HUES64 (cell line): Measurements from ENCODE around the gene ERV3-1.

Source experiments
- H3K27ac ChIP-seq: 2 replicates; pipeline ENCODE4 v1.7.0; 2013; ENCODE audit warnings: low read depth, low read length, inconsistent platforms
- H3K27me3 ChIP-seq: 2 replicates; pipeline ENCODE4 v1.6.1; 2013; ENCODE audit warnings: mild to moderate bottlenecking, low read length; ENCODE audit not compliant: insufficient read depth
- H3K36me3 ChIP-seq: 2 replicates; pipeline ENCODE4 v1.6.1; 2013; ENCODE audit warnings: mild to moderate bottlenecking, low read length; ENCODE audit not compliant: insufficient read depth
- H3K4me1 ChIP-seq: 2 replicates; pipeline ENCODE4 v1.6.1; 2013; ENCODE audit warnings: mild to moderate bottlenecking, low read length, moderate library complexity; ENCODE audit not compliant: insufficient read depth
- H3K4me3 ChIP-seq: 2 replicates; pipeline ENCODE4 v1.5.1; 2013; ENCODE audit warnings: mild to moderate bottlenecking, low read length, moderate library complexity
- H3K9ac ChIP-seq: 2 replicates; pipeline ENCODE4 v1.6.1; 2013; ENCODE audit warnings: mild to moderate bottlenecking, low read depth, low read length
- H3K9me3 ChIP-seq: 2 replicates; pipeline ENCODE4 v1.6.1; 2013; ENCODE audit warnings: low read depth, low read length; ENCODE audit not compliant: insufficient read depth
- WGBS: fragments of 150-250, 120-280 bp; methylation state at CpG from one replicate; pipeline ENCODE4 v1.1.7; 2013; ENCODE audit warnings: missing lambda C conversion rate; 5-methylcytosine and 5-hydroxymethylcytosine counted together

Gene ERV3-1

DNA sequence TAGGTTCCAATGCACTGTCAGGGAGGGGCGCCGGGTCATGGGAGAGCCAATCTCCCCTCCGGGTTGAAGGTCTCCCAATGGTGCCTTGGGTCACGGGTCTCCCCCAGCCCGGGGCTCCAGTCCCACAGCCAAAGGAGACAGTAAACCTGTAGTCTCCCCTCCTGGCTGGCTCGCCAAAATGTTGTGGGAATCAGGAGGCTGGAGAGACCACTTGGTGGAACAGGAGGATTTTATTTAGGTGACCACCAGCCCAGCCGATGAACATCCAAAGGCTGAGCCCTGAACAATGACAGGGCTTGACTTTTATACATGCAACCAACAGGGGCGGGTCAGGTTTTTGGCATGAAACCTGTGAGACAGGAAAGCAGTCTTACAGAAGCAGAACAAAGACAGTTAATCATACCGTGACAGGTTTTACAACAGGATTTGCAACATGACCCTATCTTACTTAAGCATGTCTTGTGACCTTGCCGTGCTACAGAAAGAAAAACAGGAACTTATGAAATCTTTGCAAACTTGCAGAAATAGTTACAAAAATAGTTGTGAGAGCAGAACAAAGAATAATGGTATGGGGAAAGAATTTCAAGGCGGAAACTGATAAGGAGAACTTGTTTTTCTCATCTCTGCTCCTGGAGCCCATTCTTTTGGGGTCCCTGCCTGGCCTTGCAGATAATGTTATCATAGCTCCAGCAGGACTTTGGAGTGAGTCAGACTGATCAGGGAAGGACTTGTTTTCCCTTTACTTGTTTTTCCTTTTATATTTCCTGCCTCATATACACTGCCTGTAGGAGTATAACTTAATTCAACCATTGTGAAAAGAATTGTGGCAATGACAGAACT lies 7.1 kb downstream of the ERV3-1 start:
- Histone ChIP-seq H3K27me3 (no peaks in the 10 kb centered on the region), H3K36me3 (peaks cover 31% of the 10 kb centered on the region), H3K27ac (no peak overlapping the region), H3K4me3 (no peak overlapping the region), H3K4me1 (peaks cover 3% of the 10 kb centered on the region; the same call in 1 of the 2 replicates), H3K9me3 (peaks cover 40% of the 10 kb centered on the region), H3K9ac (no peak overlapping the region)
- WGBS, result 88% methylated on average over 11 of the region's 11 CpGs

DNA sequence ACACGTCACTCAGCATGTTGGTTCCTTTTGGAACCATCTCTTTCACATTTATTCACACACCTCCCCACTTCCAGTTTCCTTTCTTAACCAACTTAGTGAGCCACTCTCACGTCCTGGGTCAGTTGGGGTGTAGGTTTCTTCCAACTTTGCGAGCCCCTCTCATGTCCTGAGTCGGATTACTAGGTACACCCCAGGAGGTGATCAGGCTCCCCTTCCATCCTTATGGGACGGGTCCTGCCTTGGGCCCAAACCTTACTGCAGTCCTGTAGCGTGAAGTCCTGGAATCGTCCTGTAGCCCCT lies 7.7 kb downstream of the ERV3-1 start:
- Histone ChIP-seq H3K36me3 (peaks cover 30% of the 10 kb centered on the region), H3K27me3 (no peaks in the 10 kb centered on the region), H3K4me3 (no peak overlapping the region), H3K27ac (no peak overlapping the region; the same call in 1 of the 2 replicates), H3K9ac (no peak overlapping the region), H3K4me1 (peaks cover 3% of the 10 kb centered on the region; the same call in 1 of the 2 replicates), H3K9me3 (peaks cover 41% of the 10 kb centered on the region)
- 95% methylated on average over 7 of the region's 7 CpGs for WGBS

DNA sequence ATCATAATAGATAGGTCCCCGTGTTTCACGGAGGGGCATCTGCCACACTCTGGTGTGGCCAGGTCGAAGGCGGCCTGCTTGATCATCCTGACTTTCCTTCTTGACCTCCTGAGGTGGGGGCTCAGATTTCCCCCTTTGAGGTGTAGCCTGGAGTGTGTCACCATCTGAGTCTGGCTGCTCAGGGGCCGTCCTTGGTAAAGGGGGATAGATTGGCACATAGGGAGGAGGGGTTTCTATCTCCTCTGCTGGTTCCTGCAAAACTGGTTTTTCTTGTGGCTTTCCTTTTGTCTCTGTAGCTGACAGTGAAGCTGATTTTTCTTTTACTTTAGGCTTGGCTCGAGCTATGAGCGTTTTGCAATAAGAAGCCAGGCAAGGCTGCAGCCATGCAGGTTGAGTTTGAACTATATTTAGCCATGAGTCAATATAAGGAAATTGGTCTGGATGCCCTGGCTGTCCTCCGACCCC lies 8.5 kb downstream of the ERV3-1 start:
- Histone ChIP-seq H3K27ac (peak overlapping the region; percentile 43; the same call in 1 of the 2 replicates), H3K9ac (no peak overlapping the region), H3K4me1 (peaks cover 3% of the 10 kb centered on the region; the same call in 1 of the 2 replicates), H3K36me3 (peaks cover 32% of the 10 kb centered on the region), H3K4me3 (no peak overlapping the region; the same call in 1 of the 2 replicates), H3K9me3 (peaks cover 46% of the 10 kb centered on the region), H3K27me3 (no peaks in the 10 kb centered on the region)
- 83% methylated on average over 8 of the region's 8 CpGs for WGBS

DNA sequence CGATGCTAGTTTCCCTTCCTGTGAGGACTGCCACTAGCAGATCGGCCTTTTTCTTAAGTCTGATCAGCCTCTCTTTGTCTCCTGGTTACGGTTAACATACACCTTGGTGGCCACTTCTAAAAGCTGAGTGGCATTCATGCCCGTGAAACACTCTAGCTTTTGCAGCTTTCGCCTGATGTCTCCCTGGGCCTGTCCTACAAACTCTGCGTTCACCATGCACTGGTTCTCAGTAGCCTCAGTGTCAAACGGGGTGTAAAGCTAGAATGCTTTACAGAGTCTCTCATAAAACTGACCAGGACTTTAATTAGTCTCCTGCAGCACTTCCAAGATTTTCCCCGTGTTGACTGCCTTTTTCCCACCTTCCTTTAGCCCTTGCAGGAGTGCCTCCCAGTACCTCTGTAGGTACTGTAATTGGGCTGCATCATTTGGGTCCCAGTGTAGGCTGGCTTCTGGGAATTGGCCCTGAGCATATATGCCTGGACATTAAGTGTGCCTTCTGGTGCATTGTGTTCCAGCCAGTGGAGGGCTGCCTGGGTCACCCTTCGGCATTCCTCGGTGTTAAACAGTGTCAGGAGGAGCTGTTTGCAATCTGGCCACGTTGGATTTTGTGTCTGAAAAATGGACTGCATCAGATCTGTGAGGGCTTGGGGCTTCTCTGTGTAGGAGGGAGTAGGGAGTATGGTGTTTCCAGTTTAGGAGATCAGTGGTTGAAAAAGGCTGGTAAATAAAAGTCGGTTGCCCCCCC lies 9.2 kb downstream of the ERV3-1 start:
- peaks cover 52% of the 10 kb centered on the region for H3K9me3 ChIP-seq
- H3K36me3 ChIP-seq, result peaks cover 33% of the 10 kb centered on the region
- no peak overlapping the region for H3K9ac ChIP-seq
- no peaks in the 10 kb centered on the region for H3K27me3 ChIP-seq
- no peak overlapping the region for H3K4me3 ChIP-seq
- 93% methylated on average over 12 of the region's 12 CpGs for WGBS
- peaks cover 3% of the 10 kb centered on the region; the same call in 1 of the 2 replicates for H3K4me1 ChIP-seq
- H3K27ac ChIP-seq, result no peak overlapping the region

DNA sequence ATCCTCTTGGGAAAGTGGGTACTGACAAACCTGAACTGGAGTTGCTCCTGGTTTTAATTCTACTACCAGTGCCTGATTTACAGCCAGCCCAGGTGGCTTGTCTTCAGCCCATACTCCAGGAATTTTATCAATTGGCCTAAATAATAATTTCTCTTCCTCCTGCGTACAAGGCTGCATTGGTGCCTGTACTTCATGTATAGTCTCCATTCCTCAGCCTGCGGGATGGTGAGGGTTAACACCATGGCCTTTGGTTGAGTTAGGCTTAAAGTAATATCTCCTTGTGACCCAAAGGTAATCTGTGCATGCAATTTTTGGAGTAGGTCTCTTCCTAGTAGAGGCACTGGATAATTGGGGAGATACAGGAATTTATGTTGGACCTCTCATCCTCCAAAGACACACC lies 10.2 kb downstream of the ERV3-1 start:
- WGBS, result 94% methylated on average over 2 of the region's 2 CpGs
- Histone ChIP-seq H3K36me3 (peaks cover 37% of the 10 kb centered on the region), H3K4me1 (peaks cover 3% of the 10 kb centered on the region; the same call in 1 of the 2 replicates), H3K9ac (no peak overlapping the region), H3K9me3 (peaks cover 57% of the 10 kb centered on the region), H3K27ac (no peak overlapping the region), H3K4me3 (no peak overlapping the region), H3K27me3 (no peaks in the 10 kb centered on the region)

DNA sequence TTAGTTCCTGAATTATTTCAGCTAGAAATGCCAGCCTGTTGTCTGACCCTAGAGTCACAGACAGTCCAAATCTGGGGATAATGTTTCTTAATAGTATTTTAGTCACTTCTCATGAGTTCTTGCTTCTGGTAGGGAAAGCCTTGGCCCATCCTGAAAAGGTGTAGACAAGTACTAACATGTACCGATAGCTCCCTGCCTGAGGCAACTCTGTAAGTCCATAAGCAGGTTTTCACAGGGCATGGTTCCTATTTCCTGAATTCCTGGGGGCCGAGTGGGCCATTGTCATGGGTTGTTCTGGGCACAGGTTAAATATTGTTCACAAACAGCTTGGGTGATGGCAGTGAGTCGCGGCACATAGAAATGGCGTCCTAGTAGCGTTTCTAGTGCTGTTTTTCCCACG lies 12.6 kb downstream of the ERV3-1 start:
- 95% methylated on average over 7 of the region's 7 CpGs for WGBS
- peaks cover 56% of the 10 kb centered on the region for H3K9me3 ChIP-seq
- H3K9ac ChIP-seq, result no peak overlapping the region
- no peaks in the 10 kb centered on the region for H3K27me3 ChIP-seq
- H3K4me3 ChIP-seq, result no peak overlapping the region
- peaks cover 3% of the 10 kb centered on the region; the same call in 1 of the 2 replicates for H3K4me1 ChIP-seq
- peaks cover 43% of the 10 kb centered on the region for H3K36me3 ChIP-seq
- no peak overlapping the region for H3K27ac ChIP-seq

DNA sequence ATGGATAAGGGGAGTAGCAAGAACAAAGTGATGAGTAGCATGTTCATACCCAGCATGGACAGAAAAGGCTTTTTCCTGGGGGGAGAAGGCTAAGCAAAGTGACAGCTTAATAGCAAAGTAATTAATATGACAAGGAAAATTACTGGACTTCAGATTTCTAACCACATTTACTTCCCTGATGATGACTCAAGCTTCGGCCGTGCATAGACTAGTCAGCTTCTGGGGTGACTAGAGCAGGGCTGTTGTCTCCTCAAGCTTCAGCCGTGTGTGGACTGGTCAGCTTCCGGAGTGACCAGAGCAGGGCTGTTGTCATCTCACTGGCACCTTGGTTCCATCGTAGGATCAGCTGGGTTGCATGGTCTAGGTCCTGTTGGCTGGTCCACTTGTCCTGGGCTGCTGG lies 13.5 kb downstream of the ERV3-1 start:
- Histone ChIP-seq H3K4me1 (peaks cover 3% of the 10 kb centered on the region; the same call in 1 of the 2 replicates), H3K27me3 (no peaks in the 10 kb centered on the region), H3K36me3 (peaks cover 43% of the 10 kb centered on the region), H3K27ac (no peak overlapping the region), H3K9me3 (peaks cover 60% of the 10 kb centered on the region), H3K4me3 (no peak overlapping the region), H3K9ac (no peak overlapping the region)
- 95% methylated on average over 5 of the region's 5 CpGs for WGBS

DNA sequence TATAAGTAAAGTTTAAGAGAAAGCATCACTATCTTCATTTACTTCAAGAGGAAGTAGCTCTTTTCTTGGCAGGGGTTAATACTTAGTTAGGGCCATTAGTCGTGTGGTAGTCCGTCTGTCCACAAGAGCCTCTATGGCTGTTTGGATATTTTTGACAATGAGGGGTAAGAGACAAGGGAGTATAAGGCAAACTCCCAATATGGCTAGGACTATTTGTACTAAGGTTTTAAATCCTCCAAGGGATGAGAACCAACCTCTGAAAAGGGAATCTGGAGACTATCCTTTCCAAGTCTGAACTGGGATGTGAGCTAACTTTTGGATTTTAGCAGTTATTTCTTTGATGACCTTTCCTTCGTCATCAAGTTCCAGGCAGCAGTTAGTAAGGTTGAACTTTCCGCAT lies 15.6 kb downstream of the ERV3-1 start, which contains the start of gene ZNF117:
TSS of gene ZNF117 (minus strand) at position 101 of the 400 bp plus-strand sequence.
- Histone ChIP-seq H3K9ac (no peak within 1 kb of the TSS), H3K27me3 (no peaks in the 10 kb centered on the region), H3K4me3 (no peak within 1 kb of the TSS), H3K9me3 (peaks cover 69% of the 10 kb centered on the region), H3K4me1 (no peaks in the 10 kb centered on the region), H3K27ac (no peak within 1 kb of the TSS), H3K36me3 (peaks cover 53% of the 10 kb centered on the region)
- 100% methylated on average over 4 of the region's 4 CpGs for WGBS

DNA sequence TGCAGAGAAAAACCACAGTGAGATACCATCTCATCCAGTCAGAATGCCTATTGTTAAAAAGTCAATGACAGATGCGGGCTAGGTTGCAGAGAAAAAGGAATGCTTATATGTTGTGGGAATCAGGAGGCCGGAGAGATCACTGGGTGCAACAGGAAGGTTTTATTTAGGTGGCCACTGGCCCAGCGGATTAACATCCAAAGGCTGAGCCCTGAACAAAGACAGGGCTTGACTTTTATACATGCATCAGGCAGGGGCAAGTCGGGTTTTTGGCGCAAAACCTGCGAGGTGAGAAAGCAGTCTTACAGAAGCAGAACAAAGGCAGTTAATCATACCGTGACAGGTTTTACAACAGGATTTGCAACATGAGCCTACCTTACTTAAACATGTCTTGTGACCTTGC lies 16.3 kb downstream of the ERV3-1 start:
- WGBS, result 94% methylated on average over 7 of the region's 7 CpGs

DNA sequence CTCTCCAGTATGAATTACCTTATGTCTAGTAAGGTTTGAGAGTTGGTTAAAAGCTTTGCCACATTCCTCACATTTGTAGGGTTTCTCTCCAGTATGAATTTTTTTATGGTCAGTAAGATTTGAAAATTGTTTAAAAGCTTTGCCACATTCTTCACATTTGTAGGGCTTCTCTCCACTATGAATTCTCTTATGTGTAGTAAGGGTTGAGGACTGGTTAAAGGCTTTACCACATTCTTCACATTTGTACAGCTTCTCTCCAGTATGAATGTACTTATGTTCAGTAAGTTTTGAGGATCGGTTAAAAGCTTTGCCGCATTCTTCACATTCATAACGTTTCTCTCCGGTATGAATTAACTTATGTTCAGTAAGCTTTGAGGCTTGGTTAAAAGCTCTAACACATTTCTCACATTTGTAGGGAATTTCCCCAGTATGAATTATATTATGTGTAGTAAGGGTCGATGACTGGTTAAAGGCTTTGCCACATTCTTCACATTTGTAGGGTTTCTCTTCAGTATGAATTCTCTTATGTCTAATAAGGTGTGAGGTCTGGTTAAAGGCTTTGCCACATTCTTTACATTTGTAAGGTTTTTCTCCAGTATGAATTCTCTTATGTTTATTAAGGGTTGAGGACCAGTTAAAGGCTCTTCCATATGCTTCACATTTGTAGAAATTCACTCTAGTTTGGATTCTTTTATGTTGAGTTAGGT lies 27.8 kb downstream of the ERV3-1 start:
- H3K36me3 ChIP-seq, result peaks cover 58% of the 10 kb centered on the region

More for the DNA sequence above, 16.3 kb downstream of the ERV3-1 start:
- no peak overlapping the region for H3K9ac ChIP-seq
- H3K9me3 ChIP-seq, result peaks cover 65% of the 10 kb centered on the region
- no peak overlapping the region for H3K27ac ChIP-seq
- H3K36me3 ChIP-seq, result peaks cover 59% of the 10 kb centered on the region
- no peaks in the 10 kb centered on the region for H3K27me3 ChIP-seq
- H3K4me1 ChIP-seq, result no peaks in the 10 kb centered on the region
- no peak overlapping the region for H3K4me3 ChIP-seq

DNA sequence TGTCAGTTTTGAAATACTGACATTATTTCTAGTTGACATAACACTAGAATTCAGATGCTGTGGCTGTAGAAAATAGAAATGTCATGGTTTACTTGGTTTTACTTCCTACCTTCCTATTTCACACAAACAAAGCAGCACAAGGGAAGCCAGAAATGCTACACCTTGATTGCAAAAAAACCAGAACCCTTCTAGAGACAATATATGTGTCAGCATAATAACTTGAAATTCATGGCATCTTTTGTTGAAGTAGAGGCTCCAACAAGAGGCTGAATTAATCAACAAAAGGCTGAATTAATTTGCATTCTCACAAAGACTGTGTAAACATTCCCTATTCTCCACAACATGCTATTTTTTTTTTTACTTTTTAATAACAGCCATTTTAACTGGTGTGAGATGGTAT lies 40.9 kb downstream of the ERV3-1 start:
- no peaks in the 10 kb centered on the region for H3K4me1 ChIP-seq
- no peak overlapping the region for H3K9ac ChIP-seq
- H3K36me3 ChIP-seq, result no peaks in the 10 kb centered on the region
- H3K9me3 ChIP-seq, result peaks cover 16% of the 10 kb centered on the region; the same call in 1 of the 2 replicates
- H3K27ac ChIP-seq, result no peak overlapping the region
- no peaks in the 10 kb centered on the region for H3K27me3 ChIP-seq
- no peak overlapping the region for H3K4me3 ChIP-seq

More for the DNA sequence above, 27.8 kb downstream of the ERV3-1 start:
- Histone ChIP-seq H3K9me3 (peaks cover 91% of the 10 kb centered on the region), H3K27me3 (no peaks in the 10 kb centered on the region), H3K4me3 (no peak overlapping the region), H3K9ac (no peak overlapping the region), H3K4me1 (no peaks in the 10 kb centered on the region), H3K27ac (no peak overlapping the region)
- 96% methylated on average over 5 of the region's 5 CpGs for WGBS
